GM21723 (cell line): ENCODE results near the gene SSNA1.

Experiments used
- ATAC-seq: cut with Tn5 transposase; IDR thresholded peaks from one replicate; pipeline ENCODE4 v1.9.1; 2021; ENCODE audit warnings: mild to moderate bottlenecking, moderate library complexity; ENCODE audit not compliant: unreplicated experiment

Gene SSNA1

GRCh38 chr9:137188490-137189296 is at the start of gene SSNA1, which contains the start of gene ANAPC2:
Gene SSNA1 (plus strand): TSS chr9:137188676. CDS start chr9:137188727, 51 bp downstream.
Gene ANAPC2 (minus strand): TSS chr9:137188560. CDS start chr9:137188532, 28 bp downstream.
- ATAC-seq: peak; percentile 72

GRCh38 chr9:137138722-137139467 is 49.6 kb upstream of the SSNA1 start, which contains the start of gene GRIN1:
Gene GRIN1 (plus strand): TSS chr9:137139154. CDS start chr9:137139487, 333 bp downstream.
- no peak for ATAC-seq

GRCh38 chr9:137139468-137140150 is 48.9 kb upstream of the SSNA1 start:
- no peak for ATAC-seq

- no peak for ATAC-seq
Measured at GRCh38 chr9:137140151-137141012, 48.1 kb upstream of the SSNA1 start.

GRCh38 chr9:137141050-137141810 is 47.2 kb upstream of the SSNA1 start:
- ATAC-seq: no peak

- ATAC-seq: no peak
Measured at GRCh38 chr9:137141976-137142936, 46.2 kb upstream of the SSNA1 start.

- no peak for ATAC-seq
Measured at GRCh38 chr9:137143459-137143858, 45.0 kb upstream of the SSNA1 start.

GRCh38 chr9:137145731-137146526 is 42.5 kb upstream of the SSNA1 start:
- ATAC-seq: no peak

- no peak for ATAC-seq
Measured at GRCh38 chr9:137146527-137146918, 42.0 kb upstream of the SSNA1 start.

- ATAC-seq: no peak
Measured at GRCh38 chr9:137147091-137147792, 41.2 kb upstream of the SSNA1 start.

- ATAC-seq: no peak
Measured at GRCh38 chr9:137147793-137148160, 40.7 kb upstream of the SSNA1 start.

GRCh38 chr9:137148242-137148641 is 40.2 kb upstream of the SSNA1 start:
- no peak for ATAC-seq

- ATAC-seq: no peak
Measured at GRCh38 chr9:137148661-137149060, 39.8 kb upstream of the SSNA1 start.

GRCh38 chr9:137149363-137149762 is 39.1 kb upstream of the SSNA1 start:
- no peak for ATAC-seq

- peak; percentile 19 for ATAC-seq
Measured at GRCh38 chr9:137149942-137150616, 38.4 kb upstream of the SSNA1 start.

GRCh38 chr9:137150617-137151457 is 37.6 kb upstream of the SSNA1 start:
- peak; percentile 34 for ATAC-seq
